ENCODE results near the gene PAX3. TPM values are rescaled to one million over a fixed set of nuclear protein-coding genes. Genes with fewer than 3 reads are reported as not detected.

Gene PAX3
- not detected in 2 replicates for total RNA-seq

DNA sequence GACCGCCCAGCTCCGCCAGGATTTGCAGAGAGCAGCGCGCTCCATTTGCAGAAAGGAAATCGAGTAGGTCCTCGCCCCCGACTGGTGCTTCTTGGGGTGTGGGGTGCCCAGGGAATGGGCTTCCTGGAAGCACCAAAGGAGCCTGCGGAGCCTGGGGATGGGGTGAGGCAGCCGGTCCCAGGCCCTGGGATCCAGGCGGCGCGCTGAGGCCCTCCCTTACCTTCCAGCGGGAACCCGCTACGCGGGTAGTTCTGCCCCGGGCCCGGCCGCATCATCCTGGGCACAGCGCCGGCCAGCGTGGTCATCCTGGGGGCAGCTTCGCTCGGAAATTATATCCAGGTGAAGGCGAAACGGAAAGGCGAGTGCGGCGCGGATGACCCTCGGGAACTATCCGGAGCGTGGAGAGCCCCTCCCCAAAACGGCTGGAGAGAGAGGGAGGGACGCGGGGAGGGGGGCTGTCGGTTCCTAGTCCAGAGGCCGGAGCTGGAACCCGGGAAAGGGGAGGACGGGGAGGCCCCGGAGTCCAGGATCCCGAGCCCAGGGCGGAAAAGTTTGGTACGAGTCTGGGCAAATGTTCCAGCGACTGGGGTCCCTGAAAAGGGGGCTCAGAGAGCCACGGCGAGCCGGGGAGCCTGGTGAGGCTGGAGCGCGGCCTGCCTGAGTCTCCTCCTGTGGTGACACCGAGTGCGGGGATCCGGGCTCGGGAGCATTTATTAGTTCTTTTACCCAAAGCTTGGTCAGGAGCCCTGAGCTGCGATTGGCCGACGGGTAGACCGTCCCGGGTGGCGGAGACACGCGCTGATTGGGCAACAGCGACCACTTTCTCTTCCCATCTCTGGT lies at the start of gene PAX3:
PAX3 (minus strand) TSS at position 688 of the 840 bp plus-strand sequence; CDS start at position 305, 383 bp downstream.

Other genes starting within 250 kb of the PAX3 start
- gene SGPP2, start 125.5 kb upstream of the PAX3 start, total RNA-seq = not detected in 2 replicates